NCI-H1417 (cell line): ENCODE results near the gene EXOC3.
A peak's percentile ranks its signal among the peaks of the same experiment; 100 is the strongest.
"Not testable (repeated sequence)": the region's sequence is repeated elsewhere in the genome, so short reads cannot be mapped to it uniquely, and the experiment has no call there.

Source experiments
- DNase-seq, 3 experiments: peaks; one replicate each; lab custom pipeline; 2025; lab: John Stamatoyannopoulos, UW

Gene EXOC3

GRCh38 chr5:407051-407450 lies 35.9 kb upstream of the EXOC3 start:
- peak in 1 of 3 experiments; percentile 48 for DNase-seq

- DNase-seq, result no peak
Measured at GRCh38 chr5:407801-408268, 35.1 kb upstream of the EXOC3 start.

- peak in 1 of 3 experiments; percentile 18 for DNase-seq
Measured at GRCh38 chr5:410911-411517, 32.0 kb upstream of the EXOC3 start.

GRCh38 chr5:411728-412127 lies 31.2 kb upstream of the EXOC3 start:
- DNase-seq, result peak in 1 of 3 experiments; percentile 27

- not testable (repeated sequence) for DNase-seq
Measured at GRCh38 chr5:414991-415927, 27.7 kb upstream of the EXOC3 start.

- no peak for DNase-seq
Measured at GRCh38 chr5:415928-416635, 26.9 kb upstream of the EXOC3 start.

- no peak for DNase-seq
Measured at GRCh38 chr5:416636-416960, 26.4 kb upstream of the EXOC3 start.

- DNase-seq, result peak in 1 of 3 experiments; percentile 71
Measured at GRCh38 chr5:417301-418161, 25.4 kb upstream of the EXOC3 start.

- peak in 1 of 3 experiments; percentile 41 for DNase-seq
Measured at GRCh38 chr5:418162-419121, 24.5 kb upstream of the EXOC3 start.

GRCh38 chr5:419970-420369 lies 23.0 kb upstream of the EXOC3 start:
- DNase-seq, result no peak

GRCh38 chr5:420632-421286 lies 22.2 kb upstream of the EXOC3 start:
- DNase-seq, result no peak

GRCh38 chr5:421287-421880 lies 21.6 kb upstream of the EXOC3 start:
- DNase-seq, result no peak

- no peak for DNase-seq
Measured at GRCh38 chr5:421901-422300, 21.1 kb upstream of the EXOC3 start.

GRCh38 chr5:422323-423232 lies 20.4 kb upstream of the EXOC3 start:
- DNase-seq, result no peak

- peak in 1 of 3 experiments; percentile 45 for DNase-seq
Measured at GRCh38 chr5:423233-423565, 19.8 kb upstream of the EXOC3 start.

GRCh38 chr5:423626-424261 lies 19.2 kb upstream of the EXOC3 start:
- no peak for DNase-seq

GRCh38 chr5:424301-425110 lies 18.5 kb upstream of the EXOC3 start:
- DNase-seq, result no peak
